ENCODE results near the gene WDR35. TPM values are rescaled to one million over a fixed set of nuclear protein-coding genes. Genes with fewer than 3 reads are reported as not detected.
"Not testable (repeated sequence)": the region's sequence is repeated elsewhere in the genome, so short reads cannot be mapped to it uniquely, and the experiment has no call there.

Gene WDR35
- total RNA-seq, 1 experiment from 2014 or later: 27.9 TPM

DNA sequence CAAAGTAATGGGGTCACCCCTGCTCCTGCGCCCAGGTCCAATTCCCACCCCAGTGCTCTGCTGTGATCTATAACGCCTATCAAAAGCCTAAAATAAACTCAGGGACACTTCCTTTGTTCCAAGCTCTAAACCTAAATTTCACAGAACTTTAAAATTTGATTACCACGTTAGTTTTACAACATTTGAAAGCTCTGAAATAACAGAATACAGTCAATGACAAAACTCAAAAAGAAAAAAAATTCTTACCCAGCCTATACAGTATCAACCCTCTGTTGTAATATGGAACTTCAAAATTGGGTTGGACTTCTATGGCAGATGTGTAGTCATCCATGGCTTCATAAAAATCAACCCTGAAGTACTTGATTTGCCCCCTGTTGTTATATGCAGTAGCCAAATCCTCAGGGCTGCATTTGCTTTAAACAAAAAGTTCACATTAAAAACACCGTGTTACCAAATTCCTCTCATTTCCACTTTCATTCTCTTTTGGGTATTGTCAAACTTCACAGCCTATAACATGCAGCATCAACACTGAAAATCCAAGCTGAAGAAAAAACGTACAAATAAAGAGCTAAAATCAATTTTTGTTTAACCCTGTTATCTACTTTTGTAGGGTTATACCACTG, 92.2 kb downstream of the WDR35 start:
- no peak for DNase-seq (ENCODE audit: extremely low read depth, low read depth)

DNA sequence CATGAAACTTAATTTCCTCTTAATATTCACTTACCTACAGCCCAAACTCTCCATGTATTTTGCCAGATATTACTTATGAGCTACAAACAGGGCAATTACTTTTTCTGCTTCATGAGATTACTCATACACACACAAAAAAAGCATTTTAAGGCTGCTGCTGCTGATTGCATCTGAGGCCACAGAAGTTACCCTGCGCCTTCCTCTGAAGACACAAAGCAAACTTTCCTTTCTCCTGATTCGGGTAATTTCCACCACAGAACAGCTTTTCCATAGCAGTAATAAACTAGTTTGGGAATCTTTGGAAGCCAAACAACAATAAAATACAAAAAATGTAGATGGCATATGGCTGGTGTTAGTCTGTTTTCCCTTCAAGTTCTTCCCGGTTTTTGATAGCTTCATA, 94.4 kb downstream of the WDR35 start:
- DNase-seq (ENCODE audit: extremely low read depth, low read depth): no peak

DNA sequence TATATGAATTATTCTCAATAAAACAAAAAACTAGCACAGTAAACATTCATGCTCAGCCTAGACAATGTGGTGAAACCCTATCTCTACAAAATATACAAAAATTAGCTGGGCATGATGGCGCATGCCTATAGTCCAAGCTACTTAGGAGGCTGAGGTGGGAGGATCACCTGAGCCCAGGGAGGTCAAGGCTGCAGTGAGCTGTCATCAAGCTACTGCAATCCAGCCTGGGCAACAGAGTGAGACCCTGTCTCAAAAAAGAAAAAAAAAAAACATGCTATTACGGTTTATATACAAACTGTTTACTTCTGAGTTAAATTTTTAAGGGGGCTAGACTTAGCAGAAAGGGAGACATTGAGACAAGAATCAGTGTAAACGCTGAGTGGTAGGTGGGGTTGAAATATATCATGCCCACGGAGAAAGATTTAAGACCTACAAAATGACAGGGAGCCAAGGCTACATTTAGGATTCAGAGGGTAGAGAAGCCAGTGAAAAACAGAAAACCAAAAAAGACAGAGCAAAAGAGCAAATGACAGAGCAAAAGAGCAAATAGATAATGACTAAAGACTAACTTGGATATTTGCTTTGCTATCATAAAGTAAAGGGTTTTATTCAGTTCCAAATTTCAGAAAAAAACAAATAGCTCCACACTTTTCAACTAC, 95.6 kb downstream of the WDR35 start:
- no peak for DNase-seq (ENCODE audit: extremely low read depth, low read depth)

DNA sequence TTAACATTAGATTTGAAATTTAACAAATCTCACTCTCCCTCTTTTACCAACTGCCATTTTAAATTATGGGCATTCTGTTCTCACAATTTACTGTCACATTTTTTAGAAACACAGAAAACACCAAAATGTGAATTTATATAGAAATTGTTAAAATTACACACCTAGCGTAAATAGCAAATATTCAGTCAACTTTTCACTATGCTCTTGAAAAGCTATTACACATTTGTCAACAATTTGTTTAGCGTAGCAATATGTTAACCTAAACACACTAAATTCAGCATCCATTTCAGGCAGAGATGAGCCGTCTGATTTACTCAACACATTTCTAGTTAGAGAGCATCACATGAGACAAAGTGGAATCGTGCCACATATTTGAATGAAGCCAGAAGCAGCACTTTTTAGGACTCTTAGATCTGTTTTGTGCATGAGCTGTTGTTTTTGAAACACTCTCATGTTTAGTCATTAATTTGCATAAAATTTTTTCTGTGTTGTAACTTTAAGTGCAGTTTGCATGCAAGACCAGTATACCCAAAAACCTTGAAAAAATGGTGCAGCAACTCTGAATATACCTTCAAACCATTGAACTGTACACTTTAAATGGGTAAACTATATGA, 96.3 kb downstream of the WDR35 start:
- no peak for DNase-seq (ENCODE audit: extremely low read depth, low read depth)

DNA sequence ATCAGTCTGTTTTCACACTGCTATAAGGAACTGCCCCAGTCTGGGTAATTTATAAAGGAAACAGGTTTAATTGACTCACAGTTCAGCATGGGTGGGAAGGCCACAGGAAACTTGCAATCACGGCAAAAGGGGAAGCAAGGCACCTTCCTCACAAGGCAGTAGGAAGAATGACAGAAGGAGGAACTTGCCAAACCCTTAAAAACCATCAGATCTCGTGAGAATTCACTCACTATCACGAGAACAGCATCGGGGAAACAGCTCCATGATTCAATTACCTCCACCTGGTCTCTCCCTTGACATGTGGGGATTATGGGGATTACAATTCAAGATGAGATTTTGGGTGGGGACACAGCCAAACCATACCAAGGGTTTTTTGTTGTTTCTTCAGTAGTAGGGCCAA, 97.9 kb downstream of the WDR35 start:
- DNase-seq (ENCODE audit: extremely low read depth, low read depth): not testable (repeated sequence)

DNA sequence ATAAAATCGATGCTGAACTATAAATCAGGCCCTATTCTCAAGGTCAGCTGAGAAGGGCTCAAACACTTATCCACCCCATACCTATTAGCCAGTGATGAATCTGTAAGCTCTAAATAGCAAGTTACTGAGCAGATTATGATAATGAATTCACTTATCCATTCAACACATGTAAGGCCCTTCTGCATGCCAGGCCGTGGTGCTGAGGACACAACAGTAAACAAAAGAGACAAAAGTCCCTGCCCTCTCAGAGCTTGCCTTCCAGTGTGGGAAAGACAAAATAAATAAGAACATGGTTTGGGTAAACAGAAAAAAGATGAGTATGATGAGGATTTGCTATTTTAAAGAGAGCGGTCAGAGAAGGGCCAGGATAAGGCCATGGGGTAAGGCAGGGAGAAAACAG, 99.8 kb downstream of the WDR35 start:
- DNase-seq (ENCODE audit: extremely low read depth, low read depth): no peak

DNA sequence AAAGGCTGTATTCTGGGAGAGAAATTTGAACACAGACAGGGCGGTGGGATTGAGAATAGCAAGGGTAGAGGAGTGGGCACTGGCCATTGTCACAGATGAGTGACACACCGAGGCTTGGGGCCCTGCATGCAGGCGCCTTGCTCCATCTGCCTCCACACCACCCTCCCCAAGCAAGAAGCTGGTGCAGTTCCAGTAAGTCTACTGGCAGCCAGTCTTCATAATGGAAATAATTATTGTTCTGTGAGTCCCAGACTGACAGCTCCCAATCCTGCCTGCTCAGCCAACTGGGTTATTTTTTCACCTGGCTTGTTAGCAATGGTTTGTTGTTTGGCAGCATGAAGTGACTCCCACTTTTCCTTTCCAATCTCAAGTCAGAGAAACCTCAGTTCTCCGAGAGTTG, 101.1 kb downstream of the WDR35 start:
- no peak for DNase-seq (ENCODE audit: extremely low read depth, low read depth)

DNA sequence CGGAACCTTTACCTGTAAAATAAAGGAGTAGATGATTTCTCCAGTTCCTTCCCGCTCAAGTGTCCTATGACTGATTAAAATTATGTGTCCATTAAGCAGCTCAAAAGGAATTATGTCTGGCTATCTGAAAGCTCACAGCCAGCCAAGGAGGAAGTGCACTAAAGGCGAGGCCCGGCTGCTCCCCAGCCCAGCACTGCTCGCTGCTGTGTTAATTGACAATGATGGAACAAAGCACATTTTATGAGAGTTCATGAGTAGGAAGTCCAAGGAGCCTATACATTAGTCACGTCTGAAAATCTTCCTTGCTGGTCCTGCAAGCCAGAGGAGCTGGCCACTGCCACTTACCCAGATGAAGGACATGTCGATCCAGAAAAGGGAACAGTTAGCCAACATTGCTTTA, 102.4 kb downstream of the WDR35 start:
- no peak for DNase-seq (ENCODE audit: extremely low read depth, low read depth)

DNA sequence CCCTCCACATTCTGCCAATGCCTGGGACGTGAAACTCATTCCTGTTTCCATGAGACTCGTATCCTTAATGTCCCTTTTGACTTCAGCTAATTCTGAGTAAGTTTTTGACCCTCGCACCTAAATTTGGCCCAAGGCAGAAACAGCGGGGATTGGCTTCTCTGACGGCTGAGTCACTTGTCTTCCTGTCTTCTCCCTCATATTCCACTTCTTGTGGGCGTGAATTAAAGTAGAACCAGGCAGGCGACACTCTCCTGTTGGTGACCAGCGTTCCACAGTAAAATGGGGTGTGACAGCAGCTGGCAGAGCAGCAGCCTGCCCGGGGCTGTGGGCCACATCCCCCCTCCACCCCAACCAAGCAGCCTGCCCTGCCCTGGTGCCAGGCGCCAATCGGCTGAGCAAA, 103.6 kb downstream of the WDR35 start:
- no peak for DNase-seq (ENCODE audit: extremely low read depth, low read depth)

DNA sequence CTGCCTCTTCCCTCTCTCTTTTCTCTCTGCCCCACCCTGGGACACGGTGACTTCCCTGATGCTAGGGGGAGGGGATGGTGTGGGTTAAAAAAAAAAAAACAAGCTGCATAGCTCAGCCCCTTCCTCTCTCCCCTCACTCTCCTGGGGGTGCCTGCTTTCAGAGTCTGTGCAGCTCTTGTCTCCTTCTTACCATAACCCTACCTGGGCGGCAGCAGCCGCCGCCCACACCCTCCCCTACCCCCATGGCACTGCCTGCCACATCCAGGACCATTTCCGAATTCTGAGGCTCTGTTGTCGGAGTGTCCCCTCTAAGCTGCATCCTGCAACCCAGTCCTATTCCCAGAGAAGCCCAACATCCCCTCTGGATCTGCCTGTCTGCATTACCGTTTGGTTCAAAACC, 104.1 kb downstream of the WDR35 start:
- no peak for DNase-seq (ENCODE audit: extremely low read depth, low read depth)

DNA sequence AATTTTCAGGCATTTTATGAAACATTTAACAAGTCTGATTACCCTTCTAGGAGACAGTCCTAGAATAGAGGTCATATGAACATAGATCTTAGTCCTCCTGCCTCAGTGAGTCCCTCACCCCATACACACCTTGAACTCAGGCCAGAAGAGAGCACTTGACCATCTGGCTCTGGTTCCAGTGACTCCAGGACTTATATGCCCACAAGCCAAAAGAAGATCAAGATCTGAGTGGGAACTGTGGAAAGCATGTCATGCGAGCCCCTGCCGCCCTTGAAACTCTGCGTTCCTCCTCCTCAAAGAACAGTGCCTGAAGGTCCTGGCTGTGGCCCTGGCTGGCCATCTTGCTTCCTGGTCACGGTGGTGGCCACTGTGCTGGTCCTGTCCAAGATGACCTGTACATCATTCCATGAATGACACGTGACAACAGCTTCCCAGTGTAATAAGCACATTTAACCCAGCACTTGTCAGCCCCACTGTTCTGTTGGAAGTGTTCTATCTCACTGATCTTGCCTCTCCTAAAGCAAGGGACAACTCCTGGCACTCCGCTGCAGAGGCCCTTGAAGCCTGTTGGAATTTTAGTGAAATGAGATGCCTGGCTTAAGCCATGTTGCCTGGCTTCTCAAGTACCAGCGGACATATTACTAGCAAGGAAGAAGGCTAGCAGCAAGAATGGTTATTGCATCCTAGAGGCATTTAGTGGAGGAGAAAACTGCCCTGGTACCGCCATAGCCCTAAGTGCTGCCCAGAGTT, 105.8 kb downstream of the WDR35 start:
- no peak for DNase-seq (ENCODE audit: extremely low read depth, low read depth)

DNA sequence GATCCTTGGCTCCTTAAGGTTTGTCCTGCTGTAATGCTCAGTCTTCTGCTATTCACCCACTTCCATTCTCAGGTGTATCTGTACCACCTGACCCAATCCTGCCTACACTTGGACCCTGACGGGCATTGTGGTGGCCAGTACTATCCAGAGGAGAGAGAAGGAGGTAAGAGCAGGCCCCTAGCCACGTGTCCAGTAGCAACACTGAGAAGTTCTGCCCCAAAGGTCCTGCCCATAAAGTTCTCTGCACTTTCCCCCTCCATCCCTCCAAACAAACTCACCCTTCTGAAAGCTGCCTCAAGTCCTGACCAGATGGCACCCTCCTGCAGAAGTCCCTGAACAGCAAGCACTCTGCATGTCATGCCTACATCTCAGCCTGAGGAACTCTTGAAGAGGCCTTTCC, 106.4 kb downstream of the WDR35 start:
- no peak for DNase-seq (ENCODE audit: extremely low read depth, low read depth)

DNA sequence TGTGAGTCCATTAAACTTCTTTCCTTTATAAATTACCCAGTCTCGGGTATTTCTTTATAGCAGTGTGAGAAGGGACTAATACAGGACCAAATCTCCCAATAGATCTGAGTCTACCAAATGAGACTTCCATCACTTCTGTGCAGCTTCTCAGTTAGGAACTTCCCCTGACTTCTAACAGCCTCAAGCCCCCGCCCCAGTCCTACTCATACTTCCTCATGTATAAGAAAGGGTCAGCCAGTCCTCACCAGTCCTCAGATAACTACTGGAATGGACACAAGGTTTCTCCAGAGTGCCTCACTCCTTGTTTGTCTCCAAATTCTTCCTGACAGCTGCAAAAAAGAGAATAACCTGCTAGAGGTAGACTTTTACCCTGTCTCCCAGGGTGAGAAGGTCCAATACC, 107.6 kb downstream of the WDR35 start:
- DNase-seq (ENCODE audit: extremely low read depth, low read depth): no peak

DNA sequence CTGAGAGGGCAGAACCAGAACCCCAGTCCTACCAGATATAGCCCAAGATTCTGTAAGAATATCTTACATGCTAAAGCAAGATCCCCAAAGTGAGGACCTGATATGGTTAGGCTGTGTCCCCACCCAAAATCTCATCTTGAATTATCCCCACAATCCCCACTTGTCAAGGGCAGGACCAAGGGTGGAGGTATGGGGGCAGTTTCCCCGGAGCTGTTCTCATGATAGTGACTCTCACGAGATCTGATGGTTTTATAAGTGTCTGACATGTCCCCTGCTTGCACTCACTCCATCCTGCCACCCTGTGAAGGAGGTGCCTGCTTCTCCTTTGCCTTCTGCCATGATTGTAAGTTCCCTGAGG, 108.0 kb downstream of the WDR35 start:
- no peak for DNase-seq (ENCODE audit: extremely low read depth, low read depth)

DNA sequence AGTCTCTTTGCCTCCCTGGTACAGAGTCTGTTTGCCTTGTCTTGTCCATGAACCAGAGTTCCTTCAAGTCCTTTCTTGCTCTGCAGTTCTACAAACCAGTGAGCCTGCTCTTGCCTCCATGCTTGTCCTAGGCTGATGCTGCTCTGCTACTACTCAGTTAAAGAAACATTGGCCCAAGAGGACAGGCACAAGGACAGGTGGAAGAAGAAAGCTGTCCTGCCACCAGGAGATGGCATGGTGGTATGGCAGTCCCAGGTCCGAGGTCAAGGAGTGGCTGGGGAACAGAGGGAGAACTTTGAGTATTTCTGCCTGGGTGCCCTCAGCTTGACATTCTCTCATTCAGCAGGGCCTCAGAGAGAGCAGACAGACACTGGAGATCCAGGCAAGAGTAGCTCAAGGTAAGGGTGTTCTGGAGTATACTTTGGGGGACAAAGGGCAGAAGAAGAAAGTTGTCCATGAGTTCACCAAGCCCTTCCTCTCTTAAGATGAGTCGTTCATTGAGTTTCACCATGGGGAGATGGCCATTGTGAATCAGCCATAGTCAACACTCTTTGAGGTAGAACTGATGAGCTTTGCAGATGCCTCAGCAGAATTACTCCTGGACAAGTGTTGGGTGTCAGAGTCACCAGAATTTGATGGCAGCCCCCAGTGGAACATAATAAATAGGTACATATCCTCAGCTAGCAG, 108.5 kb downstream of the WDR35 start:
- no peak for DNase-seq (ENCODE audit: extremely low read depth, low read depth)

DNA sequence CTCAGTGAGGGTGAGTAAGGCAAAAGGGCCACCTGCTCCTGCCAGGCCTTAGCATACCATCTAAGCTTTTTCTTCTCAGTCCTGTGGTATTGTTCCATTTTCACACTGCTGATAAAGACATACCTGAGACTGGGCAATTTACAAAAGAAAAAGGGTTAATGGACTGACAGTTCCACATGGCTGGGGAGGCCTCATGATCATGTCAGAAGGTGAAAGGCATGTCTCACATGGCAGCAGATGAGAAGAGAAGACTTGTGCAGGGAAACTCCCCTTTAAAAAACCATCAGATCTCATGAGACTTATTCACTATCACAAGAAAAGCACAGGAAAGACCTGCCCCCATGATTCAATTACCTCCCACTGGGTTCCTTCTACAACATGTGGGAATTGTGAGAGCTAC, 109.7 kb downstream of the WDR35 start:
- DNase-seq (ENCODE audit: extremely low read depth, low read depth): not testable (repeated sequence)

DNA sequence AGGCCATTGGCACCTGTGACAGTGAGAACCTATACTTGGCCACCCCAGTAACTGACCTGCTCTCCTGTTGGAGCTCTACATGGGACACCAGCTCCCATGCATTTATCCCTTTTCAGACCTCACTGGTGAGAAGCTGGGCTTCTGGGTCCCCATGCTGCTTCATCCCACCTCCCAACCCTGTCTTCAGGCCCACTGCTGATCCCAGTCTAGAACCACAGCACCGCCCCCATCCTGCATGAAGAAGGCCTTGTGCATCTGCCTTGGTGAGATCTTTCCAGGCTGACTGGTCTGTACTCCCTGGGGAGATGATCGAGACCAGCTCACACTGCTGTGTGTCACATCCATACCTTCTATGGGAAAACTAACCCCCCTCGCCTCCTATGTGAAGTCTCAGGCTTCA, 110.8 kb downstream of the WDR35 start:
- DNase-seq (ENCODE audit: extremely low read depth, low read depth): no peak

DNA sequence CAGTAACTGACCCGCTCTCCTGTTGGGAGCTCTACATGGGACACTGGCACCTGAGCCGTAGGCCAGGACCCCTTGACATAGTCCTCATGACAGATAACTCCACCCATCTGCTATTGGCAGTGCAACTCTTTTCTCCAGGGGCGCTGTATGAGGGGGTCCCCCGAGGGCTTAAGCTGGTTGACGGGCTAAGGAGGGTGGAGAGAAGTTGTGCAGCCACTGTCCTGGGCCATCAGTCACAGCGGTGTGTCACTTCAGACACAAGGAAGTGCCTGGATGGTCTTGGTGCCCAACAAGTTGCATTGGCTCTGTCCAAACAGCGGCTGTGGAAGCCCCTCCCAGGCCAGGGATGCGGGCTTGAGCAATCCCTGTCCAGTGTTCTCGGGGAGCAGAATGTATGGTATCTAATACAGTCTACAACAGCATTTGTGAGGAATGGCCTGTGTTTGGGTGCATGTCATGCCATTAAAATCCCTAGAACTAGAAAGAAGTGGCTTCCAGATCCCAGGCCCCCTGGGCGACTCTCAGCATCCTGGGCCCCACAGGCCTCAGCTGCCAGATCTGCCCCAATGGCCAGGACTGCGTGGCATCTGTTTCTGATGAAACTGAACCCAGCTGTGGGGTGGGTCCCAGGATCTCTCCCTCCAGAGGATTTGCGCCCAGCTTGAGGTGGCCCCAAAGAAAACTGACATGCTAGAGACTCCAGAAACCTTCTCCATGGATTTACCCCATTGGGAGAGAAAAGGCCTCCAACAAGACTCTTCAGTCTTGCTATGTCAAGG, 111.4 kb downstream of the WDR35 start:
- DNase-seq (ENCODE audit: extremely low read depth, low read depth): no peak

DNA sequence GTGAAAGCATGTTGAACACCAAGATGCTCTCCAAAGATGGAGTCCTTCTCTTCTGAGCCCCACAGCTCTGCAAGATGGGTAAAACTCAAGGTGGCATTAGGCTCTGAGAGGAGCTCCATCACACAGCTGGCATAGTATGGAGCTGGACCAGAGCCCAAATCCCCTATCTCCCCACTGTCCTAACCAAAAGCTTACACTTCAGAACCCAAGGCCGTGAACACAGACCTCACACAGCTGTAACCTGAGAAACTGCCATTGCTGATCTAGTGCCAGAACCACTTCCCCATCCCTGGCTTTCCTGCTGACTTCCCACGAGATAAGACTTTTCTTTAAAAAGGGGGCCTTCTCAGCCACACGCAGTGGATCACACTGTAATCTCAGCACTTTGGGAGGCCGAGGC, 113.2 kb downstream of the WDR35 start:
- DNase-seq (ENCODE audit: extremely low read depth, low read depth): no peak

DNA sequence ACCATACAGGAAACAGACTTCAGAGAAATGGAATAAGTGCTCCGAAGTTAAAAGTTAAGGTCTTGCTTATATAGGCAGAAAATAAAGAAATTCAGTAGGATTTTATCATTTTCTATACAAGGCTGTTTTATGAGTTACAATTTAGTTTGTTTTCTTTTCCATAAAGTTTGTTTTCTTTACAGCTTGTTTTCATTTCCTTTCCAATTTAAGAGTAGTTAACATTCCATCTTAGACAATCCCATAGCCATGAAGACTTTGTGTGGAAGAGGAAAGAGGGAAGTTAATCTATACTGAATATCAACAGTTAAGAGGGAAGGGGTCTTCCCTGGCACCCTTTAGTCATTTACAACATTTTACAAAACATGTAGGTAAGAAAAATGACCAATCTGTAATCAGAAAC, 114.6 kb downstream of the WDR35 start:
- no peak for DNase-seq (ENCODE audit: extremely low read depth, low read depth)

Measured in NCI-H460 (cell line).